Measurements from ENCODE around the gene ADAM10. TPM values are rescaled to one million over a fixed set of nuclear protein-coding genes. Genes with fewer than 3 reads are reported as not detected.

ADAM10 gene
- total and polyA plus RNA-seq, 2 of the 8 experiments (the other 6 are each of a cell fraction or from before 2014, with no cell fraction given), result 46.5 to 163 TPM

GRCh38 chr15:58788056-58788710 lies 38.7 kb upstream of the ADAM10 start (continued):
- TF ChIP-seq CTBP2 (IDR thresholded peaks at IDR 0.05; ENCODE audit: borderline replicate concordance, insufficient read depth, insufficient read length, low read length), result no peak
- TF ChIP-seq RFX5 (IDR thresholded peaks at IDR 0.05; ENCODE audit: borderline replicate concordance, low read depth, low read length), result no peak
- no peak for TF ChIP-seq JUND (IDR thresholded peaks at IDR 0.05; ENCODE audit: low read length)
- TF ChIP-seq BCL11A (IDR thresholded peaks at IDR 0.05; ENCODE audit: low read depth in 2 of 2, low read length in 2 of 2), result no peak
- no peak for TF ChIP-seq TAF1 (IDR thresholded peaks at IDR 0.05; ENCODE audit: low read depth, low read length)
- no peak for TF ChIP-seq CREB1 (IDR thresholded peaks at IDR 0.05)
- TF ChIP-seq RXRA (IDR thresholded peaks at IDR 0.05; ENCODE audit: insufficient read depth, low read depth, low read length), result no peak
- no peak for TF ChIP-seq FOSL1 (IDR thresholded peaks at IDR 0.05; ENCODE audit: insufficient read depth, low read depth, low read length)

Measured in H1 (cell line).